A673 (cell line): ENCODE measurements around the gene R3HDM4. TPM values are rescaled to one million over a fixed set of nuclear protein-coding genes. Genes with fewer than 3 reads are reported as not detected.
"Not testable (repeated sequence)": the region's sequence is repeated elsewhere in the genome, so short reads cannot be mapped to it uniquely, and the experiment has no call there.

ENCODE experiments used
- BruUV-seq: library from RNA; stranded (reverse); fragments of 400-500 nt; replicated peaks from 2 replicates; lab custom pipeline; 2021; lab: Mats Ljungman, UMichigan
- CTCF ChIA-PET: fragments of 300-600 bp; sonication (Branson Sonifier 250); formaldehyde crosslinking; loops from one replicate; lab custom pipeline; 2022; ENCODE audit warnings: antibody characterized with exemption; lab: Charles Lee
- POLR2A ChIA-PET: fragments of 300-600 bp; sonication (Branson Sonifier 250); formaldehyde crosslinking; loops from one replicate; lab custom pipeline; 2022; ENCODE audit warnings: antibody characterized with exemption; ENCODE audit not compliant: low non-redundant PET; lab: Charles Lee
- DNase-seq: peaks from one replicate; pipeline ENCODE4 v3.0.0-alpha.2; 2015; ENCODE audit warnings: low spot score
- H3K27ac ChIP-seq: fragments of 200-600 bp; sonication (generic); 2 replicates; pipeline ENCODE4 v1.5.1; 2016; ENCODE audit warnings: mixed run types, low read depth, mild to moderate bottlenecking, mixed read lengths, antibody characterized with exemption, low read length; ENCODE audit not compliant: poor library complexity, severe bottlenecking
- H3K27me3 ChIP-seq: fragments of 200-600 bp; sonication (generic); replicated peaks from 2 replicates; pipeline ENCODE4 v1.6.1; 2017; ENCODE audit warnings: mixed run types, low read depth, mild to moderate bottlenecking, mixed read lengths, antibody characterized with exemption, low read length; ENCODE audit not compliant: insufficient read depth, poor library complexity
- H3K36me3 ChIP-seq: fragments of 200-600 bp; sonication (generic); 2 replicates; pipeline ENCODE4 v1.6.1; 2016; ENCODE audit warnings: mixed run types, mild to moderate bottlenecking, mixed read lengths, antibody characterized with exemption, low read length; ENCODE audit not compliant: insufficient read depth, poor library complexity, severe bottlenecking
- H3K4me1 ChIP-seq: fragments of 200-600 bp; sonication (generic); 2 replicates; pipeline ENCODE4 v1.6.1; 2017; ENCODE audit warnings: mixed run types, mild to moderate bottlenecking, mixed read lengths, antibody characterized with exemption, low read length; ENCODE audit not compliant: insufficient read depth, poor library complexity, severe bottlenecking
- H3K4me3 ChIP-seq: fragments of 200-600 bp; sonication (generic); 2 replicates; pipeline ENCODE4 v1.5.1; 2016; ENCODE audit warnings: low read depth, mixed run types, mild to moderate bottlenecking, mixed read lengths, low read length; ENCODE audit not compliant: poor library complexity, severe bottlenecking
- H3K9me3 ChIP-seq: fragments of 200-600 bp; sonication (generic); 2 replicates; pipeline ENCODE4 v1.6.1; 2016; ENCODE audit warnings: mixed run types, low read depth, mild to moderate bottlenecking, mixed read lengths, antibody characterized with exemption, low read length; ENCODE audit not compliant: poor library complexity, severe bottlenecking
- CTCF ChIP-seq: fragments of 300-800, 200-600 bp; sonication (generic); conservative IDR thresholded peaks from 2 replicates; pipeline ENCODE4 v1.5.1; 2017; ENCODE audit warnings: low read depth, mild to moderate bottlenecking, antibody characterized with exemption, low read length, moderate library complexity, mixed read lengths
- EZH2 ChIP-seq: fragments of 200-600 bp; sonication (generic); IDR thresholded peaks from 2 replicates; pipeline ENCODE4 v1.6.1; 2017; ENCODE audit warnings: borderline replicate concordance, low read depth, mild to moderate bottlenecking, mixed read lengths, antibody characterized with exemption, low read length; ENCODE audit not compliant: poor library complexity, severe bottlenecking
- intact Hi-C: fragments of 100-400 bp; cut with micrococcal nuclease; formaldehyde crosslinking; loops from one replicate; pipeline ENCODE4 v1.10.0; 2022; ENCODE audit not compliant: unreplicated experiment
- total RNA-seq: library from RNA; stranded (reverse); gene quantifications from 2 replicates; pipeline ENCODE4 v1.2.3, GENCODE V29; 2021

The R3HDM4 gene
- total RNA-seq, 1 experiment from 2014 or later, result 39.3 TPM

- Histone ChIP-seq H3K4me1 (peaks cover 8% of the 10 kb centered on the region), H3K27me3 (no peaks in the 10 kb centered on the region), H3K9me3 (no peaks in the 10 kb centered on the region), H3K4me3 (no peak overlapping the region), H3K27ac (no peak overlapping the region), H3K36me3 (peaks cover 3% of the 10 kb centered on the region)
- no TSS peak for BruUV-seq
- POLR2A ChIA-PET, result no interaction called here
- no peak for TF ChIP-seq EZH2
- intact Hi-C loops, result no loop called here
- CTCF ChIA-PET, result no interaction called here
- DNase-seq, result no peak
These were observed 47.0 kb upstream of the R3HDM4 start for GRCh38 chr19:960020-960419.

GRCh38 chr19:958967-959855, 46.2 kb upstream of the R3HDM4 start:
- CTCF ChIA-PET, result no interaction called here
- POLR2A ChIA-PET, result no interaction called here
- intact Hi-C loops, result no loop called here

GRCh38 chr19:957578-957977, 44.6 kb upstream of the R3HDM4 start:
- H3K4me3 ChIP-seq, CTCF ChIA-PET, H3K9me3 ChIP-seq, DNase-seq, H3K27me3 ChIP-seq, BruUV-seq, intact Hi-C loops, H3K36me3 ChIP-seq, H3K27ac ChIP-seq: not testable (repeated sequence)
- H3K4me1 ChIP-seq, result peaks cover 16% of the 10 kb centered on the region
- POLR2A ChIA-PET, result interaction anchor here (0.7 kb wide), 1 partner anchor 20 kb away, joined by 11 read pairs; no protein-coding TSS in a partner anchor

More at GRCh38 chr19:958967-959855, 46.2 kb upstream of the R3HDM4 start:
- no peaks in the 10 kb centered on the region for H3K9me3 ChIP-seq
- TF ChIP-seq CTCF, result no peak
- TF ChIP-seq EZH2, result no peak
- no peak overlapping the region for H3K4me3 ChIP-seq
- no peaks in the 10 kb centered on the region for H3K27me3 ChIP-seq
- DNase-seq, result no peak
- peaks cover 8% of the 10 kb centered on the region for H3K4me1 ChIP-seq
- no TSS peak for BruUV-seq
- H3K36me3 ChIP-seq, result no peaks in the 10 kb centered on the region
- no peak overlapping the region for H3K27ac ChIP-seq

GRCh38 chr19:956766-957440, 43.9 kb upstream of the R3HDM4 start:
- no TSS peak for BruUV-seq
- H3K36me3 ChIP-seq, result no peaks in the 10 kb centered on the region
- H3K27ac ChIP-seq, result no peak overlapping the region
- CTCF ChIA-PET, result no interaction called here
- H3K9me3 ChIP-seq, result no peaks in the 10 kb centered on the region
- H3K27me3 ChIP-seq, result no peaks in the 10 kb centered on the region
- TF ChIP-seq CTCF (no peak), EZH2 (no peak)
- POLR2A ChIA-PET, result interaction anchor here (0.7 kb wide), 1 partner anchor 21 kb away, joined by 11 read pairs; no protein-coding TSS in a partner anchor
- H3K4me3 ChIP-seq, result no peak overlapping the region
- intact Hi-C loops, result no loop called here
- peak; percentile 61 for DNase-seq
- peaks cover 18% of the 10 kb centered on the region for H3K4me1 ChIP-seq
